ENCODE results near the gene LTBP1.
A peak's percentile ranks its signal among the peaks of the same experiment; 100 is the strongest.

Gene LTBP1

DNA sequence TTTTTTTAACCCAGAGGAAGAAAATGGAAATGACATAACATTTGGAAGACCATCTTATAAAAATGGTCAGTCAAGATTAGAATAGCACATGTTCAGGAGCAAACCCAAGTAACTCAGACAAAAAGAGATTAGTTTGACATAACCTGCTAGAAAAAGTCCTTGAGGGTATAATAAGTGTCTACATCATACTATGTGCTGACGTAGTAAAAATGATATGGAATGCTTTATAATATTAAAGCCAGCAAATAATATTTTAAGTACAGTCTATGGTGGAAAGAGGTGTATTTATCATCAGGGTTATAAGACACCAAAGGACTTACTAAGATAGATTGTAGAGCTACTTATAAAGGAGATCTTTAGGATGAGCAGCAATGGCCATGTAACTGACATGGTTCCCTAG is 169.0 kb downstream of the LTBP1 start:
- DNase-seq (ENCODE audit: low read depth) = no peak

DNA sequence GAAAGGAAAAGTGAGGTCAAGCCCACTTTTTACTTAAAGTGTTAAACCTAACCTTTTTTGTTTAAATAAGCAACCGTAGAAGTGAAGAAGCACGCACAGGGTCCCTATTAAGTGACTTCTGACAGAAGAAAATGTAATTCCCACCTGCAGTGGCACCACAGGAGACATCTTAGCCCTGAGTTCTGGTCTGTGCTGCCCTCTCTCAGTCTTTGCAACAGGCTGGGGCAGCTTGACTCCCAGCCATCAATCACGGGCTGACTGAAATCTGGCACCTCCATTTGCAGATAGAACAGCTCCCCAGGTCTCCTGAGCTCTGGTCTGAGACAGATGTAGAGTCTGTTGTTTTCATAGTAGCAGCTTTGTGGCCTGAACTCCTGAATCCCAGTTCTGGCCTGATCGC is 170.0 kb downstream of the LTBP1 start:
- DNase-seq (ENCODE audit: low read depth) = no peak

DNA sequence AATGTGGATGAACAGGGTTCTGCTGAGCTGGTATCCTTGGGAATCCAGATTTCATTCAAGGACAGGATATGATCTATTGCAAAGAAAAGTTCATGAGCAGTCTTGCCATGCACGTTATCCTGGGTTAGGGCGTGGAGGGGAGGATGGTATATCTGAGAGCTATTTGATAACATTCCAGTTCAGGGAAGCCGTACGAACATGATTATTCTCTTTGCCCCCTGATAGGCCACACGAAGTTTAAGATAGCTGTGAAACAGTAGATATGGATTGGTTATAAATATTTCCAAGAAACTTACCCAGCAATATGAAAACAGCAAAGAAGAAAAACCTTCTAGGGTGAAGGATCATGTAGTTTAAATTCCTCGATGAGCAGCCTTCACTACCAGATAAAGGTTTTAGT is 171.9 kb downstream of the LTBP1 start:
- DNase-seq (ENCODE audit: low read depth) = no peak

DNA sequence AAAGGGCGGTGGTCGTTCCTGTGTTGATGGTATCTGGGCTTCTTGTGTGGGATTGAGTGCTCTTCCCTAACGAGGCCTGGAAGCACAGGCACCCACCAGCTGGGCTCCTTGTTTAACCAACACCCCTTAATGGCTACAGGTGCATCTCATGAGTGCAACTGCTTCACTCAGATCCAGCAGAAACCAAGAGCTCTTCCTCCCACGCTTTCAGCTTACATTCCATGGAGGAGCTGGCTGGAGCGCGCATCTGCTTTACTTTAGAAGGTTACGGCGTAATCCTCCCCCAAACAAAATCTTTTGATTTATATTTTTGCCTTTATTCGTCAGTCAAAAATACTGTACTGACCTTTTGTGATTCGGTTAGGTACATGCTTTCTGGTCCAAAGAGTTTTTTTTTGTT is 174.7 kb downstream of the LTBP1 start:
- DNase-seq (ENCODE audit: low read depth) = no peak

DNA sequence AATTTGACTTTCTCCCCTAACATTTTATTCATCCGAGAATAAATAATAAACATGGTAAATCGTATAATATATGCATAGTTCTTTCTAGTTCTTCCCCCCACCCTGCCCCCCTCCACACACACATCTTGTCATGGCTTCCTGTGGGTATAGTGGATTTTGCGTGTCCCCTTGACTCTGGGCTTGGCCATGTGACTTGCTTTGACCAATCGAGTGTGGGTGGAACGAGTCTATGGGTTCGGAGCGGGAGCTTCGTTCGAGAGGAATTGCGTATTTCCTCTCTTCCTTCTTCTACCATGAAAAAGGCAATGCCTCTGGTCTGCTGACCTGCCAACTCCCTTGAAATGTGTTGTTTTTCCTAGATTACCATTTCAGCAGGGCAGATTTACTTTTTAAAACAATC is 175.2 kb downstream of the LTBP1 start:
- no peak for DNase-seq (ENCODE audit: low read depth)

DNA sequence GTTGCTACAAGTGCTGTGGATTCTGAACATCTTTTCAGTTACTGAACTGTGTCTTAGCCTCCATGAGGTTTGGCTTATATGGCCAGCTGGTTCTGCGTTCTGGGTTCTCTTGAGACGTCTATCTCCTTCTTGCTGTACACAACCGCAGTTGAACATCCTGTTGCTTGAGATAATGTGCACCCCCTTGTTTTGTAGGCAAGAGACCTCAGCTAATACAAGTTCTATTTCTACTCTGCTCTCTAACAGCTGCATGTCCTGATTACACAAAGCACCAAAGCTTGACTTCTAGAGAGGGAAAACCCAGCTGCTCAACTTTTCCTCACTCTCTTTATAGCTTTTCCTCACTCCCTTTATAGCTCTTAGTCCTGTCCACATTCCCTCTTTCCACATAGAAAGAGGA is 176.0 kb downstream of the LTBP1 start:
- no peak for DNase-seq (ENCODE audit: low read depth)

DNA sequence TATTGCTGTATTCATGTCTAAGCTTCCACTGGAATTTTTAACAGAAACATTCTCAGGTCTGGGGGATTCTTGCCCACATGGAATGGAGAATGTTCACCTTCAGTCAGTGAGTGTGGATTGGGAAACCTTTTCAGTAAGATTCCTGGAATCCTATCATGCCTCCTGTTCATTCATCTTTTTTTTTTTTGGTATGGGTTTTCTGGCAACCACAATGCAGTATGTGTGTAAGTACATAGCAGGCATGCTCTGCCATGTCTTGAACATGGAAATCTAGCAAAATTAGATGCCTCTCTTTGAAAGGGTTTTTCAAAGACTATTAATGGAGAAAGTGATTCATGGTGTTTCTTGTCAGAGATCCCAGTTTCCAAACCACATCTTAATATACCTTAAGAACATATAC is 176.5 kb downstream of the LTBP1 start:
- no peak for DNase-seq (ENCODE audit: low read depth)

DNA sequence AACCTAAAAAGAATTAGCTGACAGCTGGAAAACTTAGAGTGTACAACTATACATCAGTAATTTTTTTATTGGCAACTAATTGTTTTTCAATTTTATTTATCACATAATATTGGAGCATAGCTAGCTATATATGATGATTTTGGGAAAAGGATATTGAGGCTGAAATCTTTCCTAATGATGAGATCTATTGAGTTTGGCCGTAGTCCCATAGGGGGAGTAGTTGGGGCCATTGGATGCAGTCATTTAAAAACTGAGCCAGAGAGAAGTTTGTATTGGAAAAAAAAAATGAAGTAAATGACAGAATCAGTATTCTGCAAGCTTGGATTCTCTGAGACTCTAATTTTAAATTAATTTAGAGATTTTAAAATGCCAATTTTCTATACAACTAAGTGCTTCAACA is 179.8 kb downstream of the LTBP1 start:
- DNase-seq (ENCODE audit: low read depth) = no peak

DNA sequence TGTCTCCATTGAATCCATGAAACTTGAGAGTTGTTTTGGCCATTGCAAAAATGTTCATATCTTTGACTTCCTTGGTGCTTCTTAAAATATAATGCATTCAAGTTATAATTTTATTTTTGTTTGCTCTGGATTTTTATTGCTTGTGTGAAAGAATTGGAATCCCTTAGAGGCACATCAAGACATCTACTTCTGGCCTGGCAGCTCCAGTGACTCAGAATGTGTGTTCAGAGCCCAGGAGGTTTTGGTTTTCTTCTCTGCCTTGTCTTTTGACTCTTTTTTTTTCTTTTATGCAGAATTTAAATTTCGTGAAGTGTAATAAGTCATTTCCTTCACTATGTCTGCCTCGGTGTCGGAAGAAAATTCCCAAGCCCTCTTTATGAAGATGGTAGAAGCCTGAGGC is 180.2 kb downstream of the LTBP1 start:
- peak; percentile 86 for DNase-seq (ENCODE audit: low read depth)

DNA sequence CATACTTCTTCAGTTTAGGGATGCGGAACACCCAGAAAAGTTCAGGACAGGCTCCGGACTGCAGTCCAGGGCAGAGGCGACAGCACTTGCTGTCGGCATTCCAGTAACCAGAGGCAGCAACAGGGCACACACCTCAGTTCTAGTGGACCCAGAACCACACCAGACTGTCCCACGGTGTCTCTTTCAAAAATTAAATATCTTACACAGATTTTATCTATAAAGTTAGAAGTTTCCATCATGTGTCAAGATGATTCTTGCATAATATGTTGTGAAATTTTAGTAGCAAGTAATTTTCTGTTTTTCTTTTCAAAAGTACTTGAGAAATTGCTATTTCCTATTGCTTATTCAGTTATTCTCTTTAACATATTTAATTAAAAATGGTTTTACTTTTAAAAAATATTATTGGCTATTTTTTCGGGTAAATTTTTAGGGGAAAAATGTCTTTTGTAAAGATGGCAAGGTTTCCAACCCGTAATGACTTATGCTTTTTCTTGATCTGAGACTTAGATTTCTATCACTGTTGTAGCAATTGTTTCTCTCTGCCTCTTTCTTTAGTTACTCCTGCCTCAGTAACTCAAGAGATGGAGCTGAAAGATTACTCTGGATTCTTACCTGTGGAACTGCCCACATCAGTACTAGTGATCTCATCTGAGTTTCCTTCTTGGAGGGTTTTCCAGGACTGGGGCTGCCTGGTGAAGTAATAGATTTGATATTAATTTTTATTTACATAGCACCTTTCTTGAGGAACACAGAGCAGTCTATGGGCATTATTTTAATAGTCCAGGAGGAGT is 182.7 kb downstream of the LTBP1 start:
- DNase-seq (ENCODE audit: low read depth) = no peak

DNA sequence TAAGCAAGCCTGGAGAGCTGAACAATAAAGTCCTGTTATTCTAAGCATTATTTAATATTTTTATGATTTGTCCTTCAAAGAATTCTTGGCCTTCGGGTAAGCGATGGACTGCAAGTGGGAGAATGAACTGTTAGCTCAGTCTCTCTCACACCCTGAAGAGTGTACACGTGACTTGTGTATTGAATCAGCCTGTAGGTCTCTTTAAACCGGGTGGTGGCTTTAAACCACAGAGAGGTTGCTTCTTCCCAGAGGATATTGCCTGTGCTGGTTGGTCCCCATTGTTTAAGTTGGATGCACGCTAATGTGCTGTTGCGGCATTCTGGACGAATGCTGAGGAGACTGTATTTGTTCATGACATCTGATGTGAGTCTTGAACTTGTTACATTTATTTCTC is 183.3 kb downstream of the LTBP1 start:
- no peak for DNase-seq (ENCODE audit: low read depth)

DNA sequence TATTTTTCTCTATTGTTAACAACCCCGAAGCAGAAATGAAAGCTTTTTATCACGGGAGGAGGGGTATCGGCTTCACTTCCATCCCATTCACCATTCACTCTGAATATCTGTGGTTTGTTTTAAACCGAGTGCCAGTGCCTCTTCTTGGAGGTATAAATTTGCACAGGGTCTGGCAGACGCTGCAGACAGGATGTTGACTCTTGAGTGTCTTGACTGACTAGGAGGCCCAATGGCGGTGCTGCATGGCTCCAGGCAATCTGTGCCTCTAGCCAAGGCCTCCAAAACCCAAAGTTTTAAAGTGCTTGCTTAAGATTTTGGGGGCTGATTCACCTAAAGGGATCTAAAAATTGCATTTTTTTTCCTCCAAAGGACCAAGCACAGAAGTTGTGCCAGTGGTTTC is 183.8 kb downstream of the LTBP1 start:
- DNase-seq (ENCODE audit: low read depth) = no peak

DNA sequence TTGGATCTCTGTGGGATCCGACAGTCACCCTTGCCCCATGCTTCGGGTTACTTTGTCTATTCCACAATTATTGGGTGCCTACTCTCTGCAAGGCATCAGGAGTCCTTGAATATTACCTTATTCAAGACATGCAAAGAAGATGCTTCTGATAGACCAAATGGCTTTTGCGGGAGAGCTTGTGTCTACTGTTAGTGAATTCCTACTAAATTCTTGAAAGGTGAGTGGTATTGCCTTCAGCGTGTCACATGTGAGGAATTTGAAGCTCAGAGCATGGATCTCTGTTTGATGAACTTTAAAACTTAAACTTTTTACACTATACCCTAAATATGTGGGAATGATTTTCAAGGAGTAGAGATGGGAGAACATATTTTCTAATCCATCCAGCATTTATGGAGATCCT is 184.4 kb downstream of the LTBP1 start:
- no peak for DNase-seq (ENCODE audit: low read depth)

DNA sequence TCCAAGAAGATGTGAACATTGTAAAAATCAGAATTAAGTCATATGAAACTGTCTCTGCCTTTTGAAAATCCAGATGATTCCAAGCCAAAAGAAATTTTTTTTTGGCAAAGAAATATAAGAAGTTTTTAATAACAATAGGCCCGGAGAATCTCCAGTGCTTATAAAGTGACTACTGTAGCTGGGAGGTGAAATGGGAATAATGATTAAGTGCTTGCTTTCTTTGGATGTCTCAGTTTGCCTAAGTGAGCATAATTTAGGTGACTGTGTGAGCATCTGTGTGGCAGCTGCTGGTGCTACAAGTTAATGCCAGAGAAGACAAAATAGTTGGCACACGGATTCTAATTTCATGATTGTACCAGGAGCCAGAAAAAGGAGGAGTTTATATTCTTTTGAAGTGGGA is 185.0 kb downstream of the LTBP1 start:
- DNase-seq (ENCODE audit: low read depth) = no peak

DNA sequence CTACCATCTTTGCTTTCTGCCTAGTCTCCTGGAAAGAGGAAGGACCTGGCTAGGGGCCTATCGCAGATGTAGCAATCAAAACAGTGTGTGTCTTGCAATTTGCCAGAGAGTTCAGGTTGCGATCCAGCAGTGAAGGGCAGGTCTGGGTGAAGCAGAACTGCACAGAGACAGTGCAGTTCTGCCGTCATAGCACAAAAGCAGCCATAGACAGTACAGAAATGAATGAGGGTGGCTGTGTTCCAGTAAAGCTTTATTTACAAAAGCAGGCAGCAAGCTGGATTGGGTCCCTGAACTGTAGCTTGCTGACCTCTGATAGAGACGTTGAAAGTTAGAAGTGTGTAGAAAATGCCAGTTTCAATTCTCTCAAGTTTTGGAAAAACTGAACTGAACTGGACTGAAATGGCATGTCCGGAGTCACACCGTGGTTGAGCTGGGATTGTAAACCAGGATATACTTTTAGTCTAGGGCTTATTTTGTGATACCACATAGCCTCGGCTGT is 186.8 kb downstream of the LTBP1 start:
- no peak for DNase-seq (ENCODE audit: low read depth)

DNA sequence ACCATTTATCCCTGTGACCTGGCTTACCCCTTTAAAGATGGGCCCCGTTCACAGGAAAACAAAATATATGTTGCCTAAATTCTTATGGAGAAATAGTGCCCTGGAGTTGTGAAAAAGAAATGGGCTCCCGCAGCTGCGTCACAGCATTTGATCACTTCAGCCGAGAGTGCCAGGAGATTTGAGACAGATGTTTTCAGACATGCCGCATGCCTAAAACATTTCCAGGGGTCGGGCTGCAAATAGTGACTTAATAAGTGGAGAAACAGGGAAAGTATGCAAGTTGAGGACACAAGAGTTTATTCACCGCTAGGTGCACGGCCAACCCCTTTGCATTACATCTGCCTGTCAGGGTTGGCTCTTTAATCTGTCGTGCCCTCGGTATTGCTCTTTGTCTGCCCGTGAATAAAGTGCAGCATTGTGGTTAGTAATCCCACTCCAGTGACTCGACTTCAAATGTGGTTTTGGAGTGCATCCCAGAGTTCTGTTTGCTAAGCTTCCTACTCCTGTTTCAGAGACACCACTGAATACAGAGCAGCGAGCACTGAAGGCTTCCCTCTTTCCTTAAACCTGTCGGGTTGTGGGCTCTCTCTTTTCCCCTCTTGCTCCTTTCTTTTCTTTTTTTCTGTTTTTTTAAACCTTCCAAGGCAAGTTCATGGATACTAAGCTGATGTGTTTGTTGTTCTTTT is 187.5 kb downstream of the LTBP1 start:
- DNase-seq (ENCODE audit: low read depth) = peak; percentile 98

DNA sequence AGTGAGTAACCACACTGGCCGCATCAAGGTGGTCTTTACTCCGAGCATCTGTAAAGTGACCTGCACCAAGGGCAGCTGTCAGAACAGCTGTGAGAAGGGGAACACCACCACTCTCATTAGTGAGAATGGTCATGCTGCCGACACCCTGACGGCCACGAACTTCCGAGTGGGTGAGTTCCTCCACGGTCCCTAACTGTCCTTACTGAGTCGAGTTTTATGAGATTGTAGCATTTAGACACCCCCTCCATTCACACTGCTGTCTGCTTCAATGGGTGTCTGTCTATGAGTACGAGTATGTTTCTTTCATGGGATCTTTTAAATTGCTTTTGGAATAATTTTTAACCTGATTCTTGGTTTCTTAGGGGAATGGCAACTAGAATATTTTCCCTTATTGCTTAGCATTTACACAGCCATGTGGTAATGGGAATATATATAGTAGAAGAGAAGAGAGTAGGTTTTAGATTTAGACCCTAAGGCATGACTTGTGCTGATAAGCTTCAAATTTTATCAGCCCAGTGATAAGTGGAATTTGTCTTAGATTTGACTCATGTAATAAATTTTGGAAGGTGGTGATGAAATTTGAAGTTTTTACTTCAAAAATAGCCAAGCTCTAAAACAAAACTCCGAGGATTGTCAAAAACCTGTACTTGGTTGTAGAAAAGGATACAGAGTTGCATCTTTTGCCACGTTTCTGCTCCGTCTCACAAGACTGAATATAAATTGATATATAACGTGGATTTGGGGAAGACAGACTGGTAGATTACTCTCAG is 188.2 kb downstream of the LTBP1 start:
- DNase-seq (ENCODE audit: low read depth) = no peak

DNA sequence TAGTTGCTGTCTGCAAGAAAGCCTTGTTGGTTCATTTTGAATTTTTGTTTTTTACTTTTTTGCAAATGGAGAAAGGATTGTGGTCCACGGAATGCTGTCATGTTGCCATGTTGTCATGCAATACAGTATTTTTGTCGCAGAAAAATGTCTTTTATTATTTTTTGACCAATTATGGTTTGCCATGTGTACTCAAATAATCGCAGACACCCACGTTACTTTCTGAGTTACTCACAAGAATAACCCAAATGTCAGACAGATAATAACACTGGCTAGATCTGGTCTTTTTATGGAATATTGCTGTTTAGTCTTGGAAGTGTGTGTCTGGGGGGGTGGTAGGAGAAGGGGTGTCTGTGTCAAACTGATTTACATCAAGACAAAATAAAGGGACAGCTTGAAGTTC is 188.9 kb downstream of the LTBP1 start:
- no peak for DNase-seq (ENCODE audit: low read depth)

DNA sequence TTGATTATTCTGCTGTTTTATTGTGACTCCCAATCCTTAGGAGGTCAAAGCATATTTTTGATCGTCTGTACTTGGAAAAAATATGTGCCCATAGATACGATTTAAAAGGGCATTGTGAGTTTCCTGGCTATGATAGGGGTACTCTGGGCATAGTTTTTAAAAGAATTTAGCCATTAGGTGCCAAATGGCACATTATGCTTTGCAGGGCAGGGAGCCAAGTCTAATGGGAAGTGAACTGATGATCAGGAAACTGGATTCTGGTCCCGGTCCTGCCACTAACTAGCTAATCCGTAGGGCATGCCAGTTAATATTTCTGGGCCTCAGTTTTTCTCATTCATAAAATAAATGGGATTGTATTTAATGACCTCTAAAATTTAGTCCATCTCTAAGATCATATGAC is 189.3 kb downstream of the LTBP1 start:
- DNase-seq (ENCODE audit: low read depth) = no peak

DNA sequence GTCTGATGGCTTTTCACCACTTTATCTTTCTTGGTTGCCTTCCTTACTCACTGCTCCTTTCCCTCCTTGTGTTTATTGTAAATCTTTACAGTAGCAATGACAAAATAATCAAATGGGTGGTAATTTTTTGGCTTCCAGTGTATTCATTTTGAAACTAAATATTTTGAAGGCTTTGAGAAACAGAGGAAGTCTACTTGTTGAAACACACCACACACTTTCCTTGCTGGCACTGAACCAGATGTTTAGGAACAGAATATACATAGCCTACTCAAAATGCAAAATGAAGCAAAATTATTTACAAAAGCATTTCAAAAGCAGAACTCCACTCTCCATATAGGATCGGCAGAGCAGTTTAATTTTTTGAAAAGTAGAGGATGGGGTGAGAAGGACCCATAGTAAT is 189.8 kb downstream of the LTBP1 start:
- DNase-seq (ENCODE audit: low read depth) = no peak

DNA sequence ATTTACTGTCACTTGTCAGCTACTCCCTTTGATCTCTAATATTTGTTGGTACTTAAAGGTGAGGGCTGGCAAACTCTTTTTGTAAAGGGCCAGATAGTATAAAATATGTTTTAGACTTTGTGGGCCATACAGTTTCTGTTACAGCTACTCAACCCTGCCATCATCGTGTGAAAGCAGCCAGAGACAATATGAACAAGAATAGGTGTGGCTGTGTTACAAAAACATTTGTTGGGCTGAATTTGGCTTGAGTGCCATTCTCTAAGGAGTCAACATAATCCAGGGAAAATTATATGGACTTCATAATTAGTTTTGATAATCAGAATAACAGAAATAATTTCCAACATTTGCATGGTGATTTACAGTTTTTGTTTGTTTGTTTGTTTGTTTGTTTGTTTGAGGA is 190.6 kb downstream of the LTBP1 start:
- no peak for DNase-seq (ENCODE audit: low read depth)

DNA sequence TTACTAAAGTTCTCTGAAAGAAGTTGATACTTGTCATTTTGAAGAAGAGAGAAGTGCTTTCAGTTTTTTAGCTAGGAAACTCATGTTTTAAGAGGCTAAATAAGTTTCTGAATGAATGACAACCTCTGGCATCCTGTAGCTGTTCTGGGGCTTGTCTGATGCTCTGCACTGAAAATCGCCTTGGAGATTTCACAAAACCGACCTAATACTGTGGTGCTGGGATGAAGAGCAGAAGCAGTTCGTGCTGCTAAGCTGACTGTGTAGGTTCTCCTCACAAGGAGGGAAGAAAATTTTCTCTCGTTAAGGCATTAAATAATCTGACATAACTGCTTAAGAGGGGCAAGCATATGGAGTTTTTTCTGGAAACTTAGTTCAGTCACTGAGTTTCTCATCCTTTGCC is 193.2 kb downstream of the LTBP1 start:
- DNase-seq (ENCODE audit: low read depth) = no peak

DNA sequence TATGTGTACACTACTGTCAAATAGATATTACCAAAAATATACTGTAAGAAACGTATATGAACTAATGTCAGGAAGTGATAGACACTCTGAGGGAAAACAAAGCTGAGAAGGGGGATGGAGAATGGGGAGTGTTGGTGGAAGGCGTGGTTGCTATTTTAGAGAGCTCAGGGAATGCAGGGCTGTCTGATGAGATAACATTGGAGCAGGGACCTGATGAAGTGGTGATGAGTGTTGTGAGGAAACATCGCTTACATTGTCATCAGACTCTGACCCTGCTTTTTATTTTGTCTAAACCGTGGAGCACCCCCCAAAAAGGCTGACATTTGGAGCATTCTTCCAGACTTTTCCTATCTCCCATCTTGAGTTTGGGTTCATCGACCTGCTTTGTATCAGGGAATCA is 194.7 kb downstream of the LTBP1 start:
- no peak for DNase-seq (ENCODE audit: low read depth)
